HepG2 (cell line): Measurements from ENCODE around the gene IGLL1. TPM values are rescaled to one million over a fixed set of nuclear protein-coding genes. Genes with fewer than 3 reads are reported as not detected.
A peak's percentile ranks its signal among the peaks of the same experiment; 100 is the strongest.

Experiments
- BHLHE40 ChIP-seq: IDR thresholded peaks from 2 replicates; pipeline ENCODE4 v1.6.1; 2011; ENCODE audit warnings: low read length, improper control_type of control experiment
- CEBPG ChIP-seq: IDR thresholded peaks from 2 replicates; pipeline ENCODE4 v1.6.1; 2016
- GZF1 ChIP-seq: sonication (generic); formaldehyde crosslinking; IDR thresholded peaks from 2 replicates; pipeline ENCODE4 v1.5.1; 2020; ENCODE audit warnings: mild to moderate bottlenecking, missing genetic modification reagents
- HES4 ChIP-seq: sonication (generic); formaldehyde crosslinking; IDR thresholded peaks from 2 replicates; pipeline ENCODE4 v1.9.0; 2021; ENCODE audit warnings: mild to moderate bottlenecking, missing genetic modification reagents, borderline replicate concordance
- KDM1A ChIP-seq: IDR thresholded peaks from 2 replicates; pipeline ENCODE4 v1.6.1; 2016; ENCODE audit warnings: missing compliant biosample characterization
- KLF12 ChIP-seq: sonication (generic); formaldehyde crosslinking; IDR thresholded peaks from 2 replicates; pipeline ENCODE4 v1.4.0; 2020; ENCODE audit warnings: missing genetic modification reagents, borderline replicate concordance
- MTA3 ChIP-seq: sonication (generic); formaldehyde crosslinking; IDR thresholded peaks from 2 replicates; pipeline ENCODE4 v1.4.0; 2020; ENCODE audit warnings: missing genetic modification reagents
- NRL ChIP-seq: sonication (generic); formaldehyde crosslinking; IDR thresholded peaks from 2 replicates; pipeline ENCODE4 v1.5.0; 2020; ENCODE audit warnings: missing genetic modification reagents, mild to moderate bottlenecking, moderate library complexity, borderline replicate concordance
- REPIN1 ChIP-seq: sonication (generic); formaldehyde crosslinking; IDR thresholded peaks from 2 replicates; pipeline ENCODE4 v1.8.0; 2022; ENCODE audit warnings: missing genetic modification reagents, low read depth, mild to moderate bottlenecking, borderline replicate concordance
- RFX3 ChIP-seq: IDR thresholded peaks from 2 replicates; pipeline ENCODE4 v1.6.1; 2016; ENCODE audit warnings: missing biosample characterization, missing genetic modification reagents
- SSRP1 ChIP-seq: IDR thresholded peaks from 2 replicates; pipeline ENCODE4 v1.6.1; 2016; ENCODE audit warnings: control low read depth
- SUZ12 ChIP-seq: fragments of 150-350 bp; IDR thresholded peaks from 2 replicates; pipeline ENCODE4 v1.6.1; 2014; ENCODE audit warnings: low read depth, low read length
- TCF7 ChIP-seq: sonication (generic); IDR thresholded peaks from 2 replicates; pipeline ENCODE4 v1.6.1; 2016; ENCODE audit warnings: antibody characterized with exemption, low read depth
- ZFP1 ChIP-seq: IDR thresholded peaks from 2 replicates; pipeline ENCODE4 v1.6.1; 2016
- ZFYVE20 ChIP-seq: sonication (generic); formaldehyde crosslinking; IDR thresholded peaks from 2 replicates; pipeline ENCODE4 v1.8.0; 2023; ENCODE audit warnings: low read depth, mild to moderate bottlenecking, moderate library complexity, missing genetic modification reagents, borderline replicate concordance
- ZNF343 ChIP-seq: sonication (generic); formaldehyde crosslinking; IDR thresholded peaks from 2 replicates; pipeline ENCODE4 v1.4.0; 2020; ENCODE audit warnings: mild to moderate bottlenecking, missing genetic modification reagents
- ZNF607 ChIP-seq: sonication (generic); formaldehyde crosslinking; IDR thresholded peaks from 2 replicates; pipeline ENCODE4 v1.5.1; 2020; ENCODE audit warnings: missing genetic modification reagents, mild to moderate bottlenecking, borderline replicate concordance
- ZNF839 ChIP-seq: sonication (generic); formaldehyde crosslinking; IDR thresholded peaks from 2 replicates; pipeline ENCODE4 v1.4.0; 2020; ENCODE audit warnings: missing genetic modification reagents, mild to moderate bottlenecking, borderline replicate concordance
- polyA plus RNA-seq, 8 experiments: library from polyadenylated mRNA; depleted of rRNA in 3 of 8; stranded (reverse) in 7 of 8; unstranded in 1 of 8; fragments of >200 nt; fragmentation: Illumina TruSeq in 4 of 8; extraction: Trizol in 4 of 8; gene quantifications; 2 replicates each; pipeline versions ENCODE4 v1.2.1 to v1.2.3, GENCODE V29; 2011 to 2016; ENCODE audit warnings: low read depth in 4 of 8, missing spikeins in 1 of 8, mixed read lengths in 1 of 8; ENCODE audit not compliant: insufficient read depth in 1 of 8
- total RNA-seq, 5 experiments: library from RNA; depleted of rRNA; stranded (reverse); fragments of >200 nt; fragmentation: Illumina TruSeq; extraction: Trizol; gene quantifications; 2 replicates each; pipeline ENCODE4 v1.2.3, GENCODE V29; 2016; ENCODE audit warnings: low read depth in 1 of 5
- TF ChIP-seq, protein P1 (sequence below): sonication (generic); formaldehyde crosslinking; IDR thresholded peaks from 2 replicates; pipeline ENCODE4 v1.4.0; 2020; ENCODE audit warnings: missing genetic modification reagents
- TF ChIP-seq, protein P2 (sequence below): sonication (generic); formaldehyde crosslinking; IDR thresholded peaks from 2 replicates; pipeline ENCODE4 v1.4.0; 2020; ENCODE audit warnings: mild to moderate bottlenecking, missing genetic modification reagents
- TF ChIP-seq, protein P3 (sequence below): sonication (generic); formaldehyde crosslinking; IDR thresholded peaks from 2 replicates; pipeline ENCODE4 v1.4.0; 2020; ENCODE audit warnings: missing genetic modification reagents
- TF ChIP-seq, protein P4 (sequence below): sonication (generic); formaldehyde crosslinking; IDR thresholded peaks from 2 replicates; pipeline ENCODE4 v1.5.1; 2020; ENCODE audit warnings: mild to moderate bottlenecking, missing genetic modification reagents, moderate library complexity

Gene IGLL1
- total and polyA plus RNA-seq, 2 of the 13 experiments (the other 11 are each of a cell fraction or from before 2014, with no cell fraction given): not detected

DNA sequence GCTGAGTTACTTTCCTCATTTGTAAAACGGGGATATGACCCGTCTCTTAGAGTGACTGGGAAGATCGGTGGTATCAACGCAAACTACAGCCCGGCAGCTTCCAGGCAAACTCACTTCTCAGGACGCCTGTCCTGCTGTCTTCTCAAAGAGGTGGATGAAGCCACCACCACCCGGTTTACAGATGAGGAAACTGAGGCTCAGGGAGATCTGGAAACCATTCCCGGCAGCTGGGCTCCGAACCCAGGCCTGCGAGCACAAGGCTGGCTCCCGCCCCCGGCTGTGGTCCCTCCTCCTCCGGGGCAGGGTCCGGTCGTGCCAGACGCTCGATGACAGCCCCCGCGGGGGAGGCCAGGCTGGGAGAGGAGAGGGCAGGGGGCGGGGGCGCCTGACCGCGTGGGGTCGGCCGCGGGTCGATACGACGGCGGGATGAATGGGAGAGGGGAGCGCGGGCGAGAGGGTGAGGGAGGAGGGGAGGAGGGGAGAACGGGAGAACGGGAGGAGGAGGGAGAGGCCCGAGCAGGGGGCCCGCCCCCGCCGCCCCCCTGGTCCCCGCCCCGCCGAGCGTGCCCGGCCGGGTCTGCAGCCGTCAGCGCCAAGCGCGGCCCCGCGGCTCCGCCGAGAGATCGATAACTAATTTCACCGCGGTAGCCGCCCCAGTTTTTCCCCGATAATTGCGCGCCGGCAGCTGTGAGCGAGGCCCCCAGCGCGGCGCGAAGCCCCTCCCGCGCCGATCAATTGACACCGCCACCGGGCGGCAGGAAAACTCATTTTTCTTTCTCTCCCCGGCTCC lies 14.0 kb downstream of the IGLL1 start (continued):
- TF ChIP-seq GZF1 (CRISPR knock-in tag) (no peak), ZNF343 (CRISPR knock-in tag) (no peak), RFX3 (CRISPR knock-in tag) (no peak), ZNF607 (CRISPR knock-in tag) (peak; percentile 74), HES4 (CRISPR knock-in tag) (no peak), KLF12 (0 out of 2 replicates have a peak, but pooled peaks have one; percentile 30), ZFYVE20 (CRISPR knock-in tag) (no peak), KDM1A (CRISPR knock-in tag) (no peak), NRL (peak; percentile 51; the same call in 1 of the 2 replicates), CEBPG (CRISPR knock-in tag) (no peak), REPIN1 (CRISPR knock-in tag) (peak; percentile 54; the same call in 1 of the 2 replicates), SSRP1 (CRISPR knock-in tag) (no peak), SUZ12 (no peak), TCF7 (peak; percentile 56; the same call in 1 of the 2 replicates), ZFP1 (CRISPR knock-in tag) (no peak), BHLHE40 (no peak), ZNF839 (CRISPR knock-in tag) (no peak), MTA3 (CRISPR knock-in tag) (no peak)
- TF ChIP-seq, protein P1, sequence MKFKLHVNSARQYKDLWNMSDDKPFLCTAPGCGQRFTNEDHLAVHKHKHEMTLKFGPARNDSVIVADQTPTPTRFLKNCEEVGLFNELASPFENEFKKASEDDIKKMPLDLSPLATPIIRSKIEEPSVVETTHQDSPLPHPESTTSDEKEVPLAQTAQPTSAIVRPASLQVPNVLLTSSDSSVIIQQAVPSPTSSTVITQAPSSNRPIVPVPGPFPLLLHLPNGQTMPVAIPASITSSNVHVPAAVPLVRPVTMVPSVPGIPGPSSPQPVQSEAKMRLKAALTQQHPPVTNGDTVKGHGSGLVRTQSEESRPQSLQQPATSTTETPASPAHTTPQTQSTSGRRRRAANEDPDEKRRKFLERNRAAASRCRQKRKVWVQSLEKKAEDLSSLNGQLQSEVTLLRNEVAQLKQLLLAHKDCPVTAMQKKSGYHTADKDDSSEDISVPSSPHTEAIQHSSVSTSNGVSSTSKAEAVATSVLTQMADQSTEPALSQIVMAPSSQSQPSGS (CRISPR knock-in tag): no peak
- TF ChIP-seq, protein P2, sequence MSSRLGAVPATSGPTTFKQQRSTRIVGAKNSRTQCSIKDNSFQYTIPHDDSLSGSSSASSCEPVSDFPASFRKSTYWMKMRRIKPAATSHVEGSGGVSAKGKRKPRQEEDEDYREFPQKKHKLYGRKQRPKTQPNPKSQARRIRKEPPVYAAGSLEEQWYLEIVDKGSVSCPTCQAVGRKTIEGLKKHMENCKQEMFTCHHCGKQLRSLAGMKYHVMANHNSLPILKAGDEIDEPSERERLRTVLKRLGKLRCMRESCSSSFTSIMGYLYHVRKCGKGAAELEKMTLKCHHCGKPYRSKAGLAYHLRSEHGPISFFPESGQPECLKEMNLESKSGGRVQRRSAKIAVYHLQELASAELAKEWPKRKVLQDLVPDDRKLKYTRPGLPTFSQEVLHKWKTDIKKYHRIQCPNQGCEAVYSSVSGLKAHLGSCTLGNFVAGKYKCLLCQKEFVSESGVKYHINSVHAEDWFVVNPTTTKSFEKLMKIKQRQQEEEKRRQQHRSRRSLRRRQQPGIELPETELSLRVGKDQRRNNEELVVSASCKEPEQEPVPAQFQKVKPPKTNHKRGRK (CRISPR knock-in tag): no peak
- TF ChIP-seq, protein P3, sequence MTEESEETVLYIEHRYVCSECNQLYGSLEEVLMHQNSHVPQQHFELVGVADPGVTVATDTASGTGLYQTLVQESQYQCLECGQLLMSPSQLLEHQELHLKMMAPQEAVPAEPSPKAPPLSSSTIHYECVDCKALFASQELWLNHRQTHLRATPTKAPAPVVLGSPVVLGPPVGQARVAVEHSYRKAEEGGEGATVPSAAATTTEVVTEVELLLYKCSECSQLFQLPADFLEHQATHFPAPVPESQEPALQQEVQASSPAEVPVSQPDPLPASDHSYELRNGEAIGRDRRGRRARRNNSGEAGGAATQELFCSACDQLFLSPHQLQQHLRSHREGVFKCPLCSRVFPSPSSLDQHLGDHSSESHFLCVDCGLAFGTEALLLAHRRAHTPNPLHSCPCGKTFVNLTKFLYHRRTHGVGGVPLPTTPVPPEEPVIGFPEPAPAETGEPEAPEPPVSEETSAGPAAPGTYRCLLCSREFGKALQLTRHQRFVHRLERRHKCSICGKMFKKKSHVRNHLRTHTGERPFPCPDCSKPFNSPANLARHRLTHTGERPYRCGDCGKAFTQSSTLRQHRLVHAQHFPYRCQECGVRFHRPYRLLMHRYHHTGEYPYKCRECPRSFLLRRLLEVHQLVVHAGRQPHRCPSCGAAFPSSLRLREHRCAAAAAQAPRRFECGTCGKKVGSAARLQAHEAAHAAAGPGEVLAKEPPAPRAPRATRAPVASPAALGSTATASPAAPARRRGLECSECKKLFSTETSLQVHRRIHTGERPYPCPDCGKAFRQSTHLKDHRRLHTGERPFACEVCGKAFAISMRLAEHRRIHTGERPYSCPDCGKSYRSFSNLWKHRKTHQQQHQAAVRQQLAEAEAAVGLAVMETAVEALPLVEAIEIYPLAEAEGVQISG: no peak; the same call in 1 of the 2 replicates
- TF ChIP-seq, protein P4, sequence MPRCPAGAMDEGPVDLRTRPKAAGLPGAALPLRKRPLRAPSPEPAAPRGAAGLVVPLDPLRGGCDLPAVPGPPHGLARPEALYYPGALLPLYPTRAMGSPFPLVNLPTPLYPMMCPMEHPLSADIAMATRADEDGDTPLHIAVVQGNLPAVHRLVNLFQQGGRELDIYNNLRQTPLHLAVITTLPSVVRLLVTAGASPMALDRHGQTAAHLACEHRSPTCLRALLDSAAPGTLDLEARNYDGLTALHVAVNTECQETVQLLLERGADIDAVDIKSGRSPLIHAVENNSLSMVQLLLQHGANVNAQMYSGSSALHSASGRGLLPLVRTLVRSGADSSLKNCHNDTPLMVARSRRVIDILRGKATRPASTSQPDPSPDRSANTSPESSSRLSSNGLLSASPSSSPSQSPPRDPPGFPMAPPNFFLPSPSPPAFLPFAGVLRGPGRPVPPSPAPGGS (CRISPR knock-in tag): 0 out of 2 replicates have a peak, but pooled peaks have one; percentile 36
